HepG2 (cell line): ENCODE data around the gene PDE6C. TPM values are rescaled to one million over a fixed set of nuclear protein-coding genes. Genes with fewer than 3 reads are reported as not detected.

ENCODE experiments used
- ATF4 ChIP-seq, 2 experiments: fragments of 450-650 bp in 1 of 2; sonication (generic) in 1 of 2; formaldehyde crosslinking; IDR thresholded peaks; 2 replicates each; pipeline versions ENCODE4 v1.5.0 to v1.8.0; 2020 to 2022; ENCODE audit warnings: mild to moderate bottlenecking in 1 of 2, missing genetic modification reagents in 1 of 2
- EHMT2 ChIP-seq: fragments of 200-600 bp; sonication (generic); IDR thresholded peaks from 2 replicates; pipeline ENCODE4 v1.7.0; 2017; ENCODE audit warnings: antibody characterized with exemption, low read depth, low read length, borderline replicate concordance
- ETV5 ChIP-seq: IDR thresholded peaks from 2 replicates; pipeline ENCODE4 v1.6.1; 2018; ENCODE audit warnings: missing biosample characterization, missing genetic modification reagents, inconsistent platforms, borderline replicate concordance
- HDAC2 ChIP-seq: sonication (generic); formaldehyde crosslinking; IDR thresholded peaks from 2 replicates; pipeline ENCODE4 v1.4.0; 2020; ENCODE audit warnings: missing genetic modification reagents
- KDM5B ChIP-seq: sonication (generic); formaldehyde crosslinking; IDR thresholded peaks from 2 replicates; pipeline ENCODE4 v1.4.0; 2020; ENCODE audit warnings: missing genetic modification reagents, mild to moderate bottlenecking, borderline replicate concordance
- ONECUT2 ChIP-seq: sonication (generic); formaldehyde crosslinking; IDR thresholded peaks from 2 replicates; pipeline ENCODE4 v1.4.0; 2020; ENCODE audit warnings: missing genetic modification reagents
- PAWR ChIP-seq: sonication (generic); formaldehyde crosslinking; IDR thresholded peaks from 2 replicates; pipeline ENCODE4 v1.4.0; 2020; ENCODE audit warnings: missing genetic modification reagents, mild to moderate bottlenecking, borderline replicate concordance
- REST ChIP-seq, 2 experiments: IDR thresholded peaks; 2 replicates each; pipeline ENCODE4 v1.6.1; 2011 to 2012; ENCODE audit warnings: low read length in 2 of 2, borderline replicate concordance in 1 of 2, low read depth in 1 of 2, mild to moderate bottlenecking in 1 of 2, moderate library complexity in 1 of 2
- RXRB ChIP-seq: IDR thresholded peaks from 2 replicates; pipeline ENCODE4 v1.6.1; 2016; ENCODE audit warnings: borderline replicate concordance, missing genetic modification reagents, missing compliant biosample characterization
- SKI ChIP-seq: fragments of 450-650 bp; IDR thresholded peaks from one replicate; pipeline ENCODE4 v1.6.1; 2018; ENCODE audit warnings: mild to moderate bottlenecking; ENCODE audit not compliant: partially characterized antibody
- TAF15 ChIP-seq: fragments of 200-400 bp; formaldehyde crosslinking; IDR thresholded peaks from one replicate; pipeline ENCODE4 v1.6.1; 2018; ENCODE audit warnings: mild to moderate bottlenecking, low read depth, low read length; ENCODE audit not compliant: poor library complexity, severe bottlenecking
- TARDBP ChIP-seq: sonication (generic); formaldehyde crosslinking; IDR thresholded peaks from 2 replicates; pipeline ENCODE4 v1.8.0; 2022; ENCODE audit warnings: mild to moderate bottlenecking, missing genetic modification reagents
- TBX2 ChIP-seq: sonication (generic); formaldehyde crosslinking; IDR thresholded peaks from 2 replicates; pipeline ENCODE4 v1.5.0; 2020; ENCODE audit warnings: missing genetic modification reagents, mild to moderate bottlenecking, borderline replicate concordance
- ZNF503 ChIP-seq: sonication (generic); formaldehyde crosslinking; IDR thresholded peaks from 2 replicates; pipeline ENCODE4 v1.4.0; 2020; ENCODE audit warnings: missing genetic modification reagents
- ZNF512 ChIP-seq: sonication (generic); formaldehyde crosslinking; IDR thresholded peaks from 2 replicates; pipeline ENCODE4 v1.4.0; 2020; ENCODE audit warnings: mild to moderate bottlenecking, missing genetic modification reagents
- ZNF550 ChIP-seq: sonication (generic); formaldehyde crosslinking; IDR thresholded peaks from 2 replicates; pipeline ENCODE4 v1.4.0; 2020; ENCODE audit warnings: mild to moderate bottlenecking, missing genetic modification reagents, borderline replicate concordance
- ZNF577 ChIP-seq: sonication (generic); formaldehyde crosslinking; IDR thresholded peaks from 2 replicates; pipeline ENCODE4 v1.4.0; 2020; ENCODE audit warnings: mild to moderate bottlenecking, low read depth, missing genetic modification reagents, borderline replicate concordance
- ZNF615 ChIP-seq: sonication (generic); formaldehyde crosslinking; IDR thresholded peaks from 2 replicates; pipeline ENCODE4 v1.5.0; 2020; ENCODE audit warnings: mild to moderate bottlenecking, missing genetic modification reagents, borderline replicate concordance
- ZNF782 ChIP-seq: sonication (generic); formaldehyde crosslinking; IDR thresholded peaks from 2 replicates; pipeline ENCODE4 v1.4.0; 2020; ENCODE audit warnings: missing genetic modification reagents, mild to moderate bottlenecking, borderline replicate concordance
- polyA plus RNA-seq, 8 experiments: library from polyadenylated mRNA; depleted of rRNA in 3 of 8; stranded (reverse) in 7 of 8; unstranded in 1 of 8; fragments of >200 nt; fragmentation: Illumina TruSeq in 4 of 8; extraction: Trizol in 4 of 8; gene quantifications; 2 replicates each; pipeline versions ENCODE4 v1.2.1 to v1.2.3, GENCODE V29; 2011 to 2016; ENCODE audit warnings: low read depth in 4 of 8, missing spikeins in 1 of 8, mixed read lengths in 1 of 8; ENCODE audit not compliant: insufficient read depth in 1 of 8
- total RNA-seq, 5 experiments: library from RNA; depleted of rRNA; stranded (reverse); fragments of >200 nt; fragmentation: Illumina TruSeq; extraction: Trizol; gene quantifications; 2 replicates each; pipeline ENCODE4 v1.2.3, GENCODE V29; 2016; ENCODE audit warnings: low read depth in 1 of 5

PDE6C gene
- total and polyA plus RNA-seq, 2 of the 13 experiments (the other 11 are each of a cell fraction or from before 2014, with no cell fraction given): 0.64 TPM; not detected in 1

GRCh38 chr10:93702210-93703001 lies 90.1 kb downstream of the PDE6C start, which contains the start of gene FRA10AC1 (continued):
- TF ChIP-seq REST (IDR thresholded peaks at IDR 0.05; ENCODE audit: borderline replicate concordance in 1 of 2, low read depth in 1 of 2, low read length in 2 of 2) (peak in 1 of 2 experiments; percentile 72; a peak in 1 of 4 replicates), ONECUT2 (CRISPR knock-in tag) (no peak), EHMT2 (peak; percentile 93; the same call in 1 of the 2 replicates), PAWR (CRISPR knock-in tag) (no peak), SKI (peak; percentile 87), ZNF503 (CRISPR knock-in tag) (peak; percentile 58; the same call in 1 of the 2 replicates), TARDBP (CRISPR knock-in tag) (peak; percentile 99), RXRB (CRISPR knock-in tag) (peak; percentile 81), TBX2 (CRISPR knock-in tag) (peak; percentile 89), KDM5B (CRISPR knock-in tag) (peak; percentile 87; the same call in 1 of the 2 replicates), HDAC2 (peak; percentile 78), ZNF550 (no peak), ETV5 (CRISPR knock-in tag) (peak; percentile 65; the same call in 1 of the 2 replicates), TAF15 (peak; percentile 69), ZNF782 (CRISPR knock-in tag) (peak; percentile 74; the same call in 1 of the 2 replicates), ZNF512 (CRISPR knock-in tag) (peak; percentile 69; the same call in 1 of the 2 replicates), ZNF577 (no peak), ZNF615 (CRISPR knock-in tag) (peak; percentile 73; the same call in 1 of the 2 replicates), ATF4 (CRISPR knock-in tag; IDR thresholded peaks at IDR 0.05) (peak in 1 of 2 experiments; percentile 60; a peak in 2 of 4 replicates)
